ENCODE measurements around the gene ZNF324. TPM values are rescaled to one million over a fixed set of nuclear protein-coding genes. Genes with fewer than 3 reads are reported as not detected.
"Not testable (repeated sequence)": the region's sequence is repeated elsewhere in the genome, so short reads cannot be mapped to it uniquely, and the experiment has no call there.

Gene ZNF324
- total RNA-seq, 1 experiment from 2014 or later: 16.0 TPM

- Histone ChIP-seq H3K36me3 (peaks cover 9% of the 10 kb centered on the region), H3K27me3 (no peaks in the 10 kb centered on the region), H3K4me3 (peak overlapping the region; percentile 73), H3K9me3 (no peaks in the 10 kb centered on the region)
- DNase-seq: peak; percentile 21
Observed at GRCh38 chr19:58466089-58466759, 656 bp upstream of the ZNF324 start.

- no peaks in the 10 kb centered on the region for H3K9me3 ChIP-seq
- no peaks in the 10 kb centered on the region for H3K27me3 ChIP-seq
- DNase-seq: peak; percentile 18
- peak overlapping the region; percentile 73 for H3K4me3 ChIP-seq
- H3K36me3 ChIP-seq: peaks cover 20% of the 10 kb centered on the region
Observed at GRCh38 chr19:58468216-58468839, 1.4 kb downstream of the ZNF324 start.

GRCh38 chr19:58469241-58470013 is 2.5 kb downstream of the ZNF324 start:
- peaks cover 23% of the 10 kb centered on the region for H3K36me3 ChIP-seq
- no peaks in the 10 kb centered on the region for H3K9me3 ChIP-seq
- H3K4me3 ChIP-seq: no peak overlapping the region
- DNase-seq: no peak
- no peaks in the 10 kb centered on the region for H3K27me3 ChIP-seq

GRCh38 chr19:58470837-58471543 is 4.1 kb downstream of the ZNF324 start:
- H3K4me3 ChIP-seq, H3K9me3 ChIP-seq, DNase-seq, H3K27me3 ChIP-seq: not testable (repeated sequence)
- peaks cover 23% of the 10 kb centered on the region for H3K36me3 ChIP-seq

GRCh38 chr19:58471736-58472135 is 4.9 kb downstream of the ZNF324 start:
- Histone ChIP-seq H3K36me3 (peaks cover 23% of the 10 kb centered on the region), H3K27me3 (no peaks in the 10 kb centered on the region), H3K4me3 (no peak overlapping the region), H3K9me3 (no peaks in the 10 kb centered on the region)
- no peak for DNase-seq

- Histone ChIP-seq H3K9me3 (no peaks in the 10 kb centered on the region), H3K27me3 (no peaks in the 10 kb centered on the region), H3K4me3 (no peak overlapping the region), H3K36me3 (peaks cover 25% of the 10 kb centered on the region)
- DNase-seq: no peak
Observed at GRCh38 chr19:58473775-58474174, 6.9 kb downstream of the ZNF324 start.

- H3K9me3 ChIP-seq: no peaks in the 10 kb centered on the region
- peaks cover 19% of the 10 kb centered on the region for H3K36me3 ChIP-seq
- H3K27me3 ChIP-seq: no peaks in the 10 kb centered on the region
- DNase-seq: no peak
- H3K4me3 ChIP-seq: no peak overlapping the region
Observed at GRCh38 chr19:58474291-58474996, 7.6 kb downstream of the ZNF324 start.

- Histone ChIP-seq H3K27me3 (no peaks in the 10 kb centered on the region), H3K9me3 (no peaks in the 10 kb centered on the region), H3K36me3 (peaks cover 16% of the 10 kb centered on the region), H3K4me3 (peak overlapping the region; percentile 60)
- no peak for DNase-seq
Observed at GRCh38 chr19:58474997-58475713, 8.3 kb downstream of the ZNF324 start.

GRCh38 chr19:58475714-58476497 is 9.0 kb downstream of the ZNF324 start, which contains the start of gene ZNF446:
TSS of gene ZNF446 (plus strand) at chr19:58476352. CDS start at chr19:58477219, 867 bp downstream.
- peak within 1 kb of the TSS; percentile 60 for H3K4me3 ChIP-seq
- peaks cover 16% of the 10 kb centered on the region for H3K36me3 ChIP-seq
- DNase-seq: peak; percentile 98
- no peaks in the 10 kb centered on the region for H3K9me3 ChIP-seq
- H3K27me3 ChIP-seq: no peaks in the 10 kb centered on the region

- no peaks in the 10 kb centered on the region for H3K9me3 ChIP-seq
- no peaks in the 10 kb centered on the region for H3K27me3 ChIP-seq
- peak overlapping the region; percentile 60 for H3K4me3 ChIP-seq
- DNase-seq: peak; percentile 25
- H3K36me3 ChIP-seq: peaks cover 16% of the 10 kb centered on the region
Observed at GRCh38 chr19:58476498-58477015, 9.7 kb downstream of the ZNF324 start.

- Histone ChIP-seq H3K27me3 (no peaks in the 10 kb centered on the region), H3K36me3 (peaks cover 10% of the 10 kb centered on the region), H3K9me3 (no peaks in the 10 kb centered on the region), H3K4me3 (no peak overlapping the region)
- no peak for DNase-seq
Observed at GRCh38 chr19:58477130-58477529, 10.2 kb downstream of the ZNF324 start.

GRCh38 chr19:58477871-58478270 is 11.0 kb downstream of the ZNF324 start:
- Histone ChIP-seq H3K27me3 (no peaks in the 10 kb centered on the region), H3K4me3 (no peak overlapping the region), H3K36me3 (peaks cover 6% of the 10 kb centered on the region), H3K9me3 (no peaks in the 10 kb centered on the region)
- no peak for DNase-seq

- no peaks in the 10 kb centered on the region for H3K27me3 ChIP-seq
- DNase-seq: no peak
- H3K4me3 ChIP-seq: no peak overlapping the region
- peaks cover 2% of the 10 kb centered on the region; the same call in 1 of the 2 replicates for H3K36me3 ChIP-seq
- no peaks in the 10 kb centered on the region for H3K9me3 ChIP-seq
Observed at GRCh38 chr19:58479303-58479702, 12.4 kb downstream of the ZNF324 start.

GRCh38 chr19:58479736-58480480 is 13.0 kb downstream of the ZNF324 start:
- DNase-seq: no peak
- Histone ChIP-seq H3K4me3 (no peak overlapping the region), H3K27me3 (no peaks in the 10 kb centered on the region), H3K36me3 (peaks cover 2% of the 10 kb centered on the region; the same call in 1 of the 2 replicates), H3K9me3 (no peaks in the 10 kb centered on the region)
